ENCODE results near the gene FHIT.

Gene FHIT

GRCh38 chr3:60622349-60622748 lies 628.9 kb downstream of the FHIT start:
- DNase-seq (ENCODE audit: low read depth) = no peak

GRCh38 chr3:60617188-60617587 lies 634.1 kb downstream of the FHIT start:
- no peak for DNase-seq (ENCODE audit: low read depth)

GRCh38 chr3:60613769-60614303 lies 637.4 kb downstream of the FHIT start:
- no peak for DNase-seq (ENCODE audit: low read depth)

- no peak for DNase-seq (ENCODE audit: low read depth)
These were observed 640.7 kb downstream of the FHIT start for GRCh38 chr3:60610441-60611112.

GRCh38 chr3:60609446-60609845 lies 641.8 kb downstream of the FHIT start:
- DNase-seq (ENCODE audit: low read depth) = no peak

- no peak for DNase-seq (ENCODE audit: low read depth)
These were observed 647.4 kb downstream of the FHIT start for GRCh38 chr3:60603860-60604259.

GRCh38 chr3:60600848-60601247 lies 650.4 kb downstream of the FHIT start:
- no peak for DNase-seq (ENCODE audit: low read depth)

- no peak for DNase-seq (ENCODE audit: low read depth)
These were observed 651.7 kb downstream of the FHIT start for GRCh38 chr3:60599586-60599985.

GRCh38 chr3:60598671-60599070 lies 652.6 kb downstream of the FHIT start:
- DNase-seq (ENCODE audit: low read depth) = no peak

GRCh38 chr3:60594025-60594424 lies 657.2 kb downstream of the FHIT start:
- no peak for DNase-seq (ENCODE audit: low read depth)

- DNase-seq (ENCODE audit: low read depth) = no peak
These were observed 660.0 kb downstream of the FHIT start for GRCh38 chr3:60591267-60591666.

- DNase-seq (ENCODE audit: low read depth) = no peak
These were observed 662.4 kb downstream of the FHIT start for GRCh38 chr3:60588806-60589205.

- DNase-seq (ENCODE audit: low read depth) = no peak
These were observed 665.3 kb downstream of the FHIT start for GRCh38 chr3:60585918-60586317.

- DNase-seq (ENCODE audit: low read depth) = no peak
These were observed 667.0 kb downstream of the FHIT start for GRCh38 chr3:60584250-60584649.

- no peak for DNase-seq (ENCODE audit: low read depth)
These were observed 669.0 kb downstream of the FHIT start for GRCh38 chr3:60582288-60582687.

- no peak for DNase-seq (ENCODE audit: low read depth)
These were observed 670.4 kb downstream of the FHIT start for GRCh38 chr3:60580809-60581208.

- no peak for DNase-seq (ENCODE audit: low read depth)
These were observed 671.5 kb downstream of the FHIT start for GRCh38 chr3:60579734-60580133.

- no peak for DNase-seq (ENCODE audit: low read depth)
These were observed 672.3 kb downstream of the FHIT start for GRCh38 chr3:60578936-60579335.

GRCh38 chr3:60577601-60578000 lies 673.7 kb downstream of the FHIT start:
- DNase-seq (ENCODE audit: low read depth) = no peak

GRCh38 chr3:60575718-60576272 lies 675.5 kb downstream of the FHIT start:
- DNase-seq (ENCODE audit: low read depth) = no peak

- DNase-seq (ENCODE audit: low read depth) = no peak
These were observed 677.0 kb downstream of the FHIT start for GRCh38 chr3:60574046-60574769.

- no peak for DNase-seq (ENCODE audit: low read depth)
These were observed 677.8 kb downstream of the FHIT start for GRCh38 chr3:60573494-60573893.

- DNase-seq (ENCODE audit: low read depth) = no peak
These were observed 679.7 kb downstream of the FHIT start for GRCh38 chr3:60571511-60571910.

Data from stimulated activated CD8-positive, alpha-beta memory T cell treated with anti-CD3 and anti-CD28 coated beads, Interleukin-12 subunit alpha, Interleukin-12 subunit beta, amount 100 ng/mL, for 4 hours (primary cell).